ENCODE measurements around the gene PPFIBP1. TPM values are rescaled to one million over a fixed set of nuclear protein-coding genes. Genes with fewer than 3 reads are reported as not detected.

Gene PPFIBP1
- total RNA-seq, 1 experiment from 2014 or later, result 88.6 TPM

- peaks cover 25% of the 10 kb centered on the region for H3K4me1 ChIP-seq (ENCODE audit: control insufficient read depth, insufficient read depth, low read length)
- BruUV-seq (replicated peaks), result no TSS peak
- intact Hi-C loops (cut with micrococcal nuclease; ENCODE audit: unreplicated experiment), result no loop called here
- no peaks in the 10 kb centered on the region for H3K9me3 ChIP-seq (ENCODE audit: control insufficient read depth, insufficient read depth, low read depth, low read length)
- DNase-seq (ENCODE audit: low read depth, low spot score) (no peak), ATAC-seq (no peak)
- H3K27ac ChIP-seq (ENCODE audit: low read length), result no peak overlapping the region
- CTCF ChIA-PET, result no interaction called here
- no peaks in the 10 kb centered on the region for H3K27me3 ChIP-seq (ENCODE audit: control insufficient read depth, insufficient read depth, low read length)
- no peaks in the 10 kb centered on the region for H3K36me3 ChIP-seq (ENCODE audit: control insufficient read depth, insufficient read depth, low read length)
- POLR2A ChIA-PET, result no interaction called here
- no peak for TF ChIP-seq POLR2AphosphoS5 (IDR thresholded peaks at IDR 0.05; ENCODE audit: low read depth, low read length)
- no peak for TF ChIP-seq CTCF (IDR thresholded peaks at IDR 0.05)
- TF ChIP-seq REST (IDR thresholded peaks at IDR 0.05; ENCODE audit: insufficient read depth in 1 of 2, low read depth in 2 of 2, low read length in 1 of 2), result no peak
- TF ChIP-seq SIN3A (IDR thresholded peaks at IDR 0.05; ENCODE audit: borderline replicate concordance, insufficient read depth, low read depth, low read length), result no peak
- TF ChIP-seq TCF7L2 (IDR thresholded peaks at IDR 0.05; ENCODE audit: low read depth, low read length), result no peak
- in situ Hi-C loops (cut with HindIII; ENCODE audit: low pct_unique_long_range_greater_than_20kb, low sequenced_read_pairs), result no loop called here
- no peak overlapping the region for H3K4me3 ChIP-seq (ENCODE audit: low read depth in 2 of 2, low read length in 2 of 2)
Observed at GRCh38 chr12:27535318-27535717, 11.3 kb downstream of the PPFIBP1 start.

- no peak for ATAC-seq
- Histone ChIP-seq H3K9me3 (ENCODE audit: control insufficient read depth, insufficient read depth, low read depth, low read length) (no peaks in the 10 kb centered on the region), H3K4me3 (ENCODE audit: low read depth in 2 of 2, low read length in 2 of 2) (no peak overlapping the region), H3K27me3 (ENCODE audit: control insufficient read depth, insufficient read depth, low read length) (no peaks in the 10 kb centered on the region), H3K27ac (ENCODE audit: low read length) (peak overlapping the region; percentile 25; the same call in 1 of the 2 replicates), H3K4me1 (ENCODE audit: control insufficient read depth, insufficient read depth, low read length) (peaks cover 41% of the 10 kb centered on the region), H3K36me3 (ENCODE audit: control insufficient read depth, insufficient read depth, low read length) (no peaks in the 10 kb centered on the region)
- POLR2A ChIA-PET, result no interaction called here
- TF ChIP-seq CTCF (IDR thresholded peaks at IDR 0.05), result no peak
- no peak for TF ChIP-seq REST (IDR thresholded peaks at IDR 0.05; ENCODE audit: insufficient read depth in 1 of 2, low read depth in 2 of 2, low read length in 1 of 2)
- TF ChIP-seq POLR2AphosphoS5 (IDR thresholded peaks at IDR 0.05; ENCODE audit: low read depth, low read length), result no peak
- no peak for TF ChIP-seq TCF7L2 (IDR thresholded peaks at IDR 0.05; ENCODE audit: low read depth, low read length)
- in situ Hi-C loops (cut with HindIII; ENCODE audit: low pct_unique_long_range_greater_than_20kb, low sequenced_read_pairs), result no loop called here
- no peak for DNase-seq (ENCODE audit: low read depth, low spot score)
- no TSS peak for BruUV-seq (replicated peaks)
- CTCF ChIA-PET, result no interaction called here
- intact Hi-C loops (cut with micrococcal nuclease; ENCODE audit: unreplicated experiment), result no loop called here
Observed at GRCh38 chr12:27537855-27538675, 14.1 kb downstream of the PPFIBP1 start.
